ENCODE results near the gene SLC7A6OS.

Gene SLC7A6OS

DNA sequence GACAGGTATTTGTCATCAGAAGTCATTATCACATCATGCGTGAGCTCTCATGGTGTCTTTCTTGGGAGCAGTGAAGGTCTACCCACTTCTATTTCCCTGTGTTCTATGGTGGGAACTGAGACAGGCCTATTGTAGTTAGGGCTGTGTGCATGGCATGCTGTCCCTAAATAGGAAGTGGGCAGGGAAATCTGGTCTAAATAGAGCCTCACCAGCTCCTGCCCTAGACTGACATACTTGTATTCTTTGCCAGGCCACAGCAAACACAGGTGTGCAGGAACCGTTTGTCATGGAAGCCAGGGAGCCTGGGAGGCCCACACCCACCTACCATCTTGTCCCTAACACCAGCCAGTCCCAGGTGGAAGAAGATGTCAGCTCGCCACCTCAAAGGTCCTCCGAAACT lies 36.3 kb downstream of the SLC7A6OS start:
- TF ChIP-seq, protein P1, sequence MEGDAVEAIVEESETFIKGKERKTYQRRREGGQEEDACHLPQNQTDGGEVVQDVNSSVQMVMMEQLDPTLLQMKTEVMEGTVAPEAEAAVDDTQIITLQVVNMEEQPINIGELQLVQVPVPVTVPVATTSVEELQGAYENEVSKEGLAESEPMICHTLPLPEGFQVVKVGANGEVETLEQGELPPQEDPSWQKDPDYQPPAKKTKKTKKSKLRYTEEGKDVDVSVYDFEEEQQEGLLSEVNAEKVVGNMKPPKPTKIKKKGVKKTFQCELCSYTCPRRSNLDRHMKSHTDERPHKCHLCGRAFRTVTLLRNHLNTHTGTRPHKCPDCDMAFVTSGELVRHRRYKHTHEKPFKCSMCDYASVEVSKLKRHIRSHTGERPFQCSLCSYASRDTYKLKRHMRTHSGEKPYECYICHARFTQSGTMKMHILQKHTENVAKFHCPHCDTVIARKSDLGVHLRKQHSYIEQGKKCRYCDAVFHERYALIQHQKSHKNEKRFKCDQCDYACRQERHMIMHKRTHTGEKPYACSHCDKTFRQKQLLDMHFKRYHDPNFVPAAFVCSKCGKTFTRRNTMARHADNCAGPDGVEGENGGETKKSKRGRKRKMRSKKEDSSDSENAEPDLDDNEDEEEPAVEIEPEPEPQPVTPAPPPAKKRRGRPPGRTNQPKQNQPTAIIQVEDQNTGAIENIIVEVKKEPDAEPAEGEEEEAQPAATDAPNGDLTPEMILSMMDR (IDR thresholded peaks at IDR 0.05; ENCODE audit: low read depth, low read length) = no peak
- no peak overlapping the region for H3K4me3 ChIP-seq (ENCODE audit: low read depth, low read length)
- DNase-seq (ENCODE audit: low read depth, low spot score) = no peak
- in situ Hi-C loops (cut with HindIII; ENCODE audit: low sequenced_read_pairs) = no loop called here

DNA sequence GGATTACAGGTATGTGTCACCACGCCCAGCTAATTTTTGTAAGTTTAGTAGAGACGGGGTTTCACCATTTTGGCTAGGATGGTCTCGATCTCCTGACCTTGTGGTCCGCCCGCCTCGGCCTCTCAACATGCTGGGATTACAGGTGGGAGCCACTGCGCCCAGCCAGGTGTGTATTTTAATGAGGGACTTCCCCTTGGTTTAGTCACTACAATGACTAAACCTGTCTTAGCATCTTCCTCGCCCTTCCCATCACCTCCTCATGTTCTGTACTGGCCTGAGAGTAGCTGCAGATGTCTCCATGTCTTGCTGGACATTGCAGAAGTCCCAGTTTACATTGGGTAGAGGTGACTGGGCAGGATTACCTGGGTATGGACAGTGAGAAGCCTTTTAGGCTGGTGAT lies 36.9 kb downstream of the SLC7A6OS start:
- DNase-seq (ENCODE audit: low read depth, low spot score) = no peak
- TF ChIP-seq, protein P1 (IDR thresholded peaks at IDR 0.05; ENCODE audit: low read depth, low read length) = no peak
- in situ Hi-C loops (cut with HindIII; ENCODE audit: low sequenced_read_pairs) = no loop called here
- H3K4me3 ChIP-seq (ENCODE audit: low read depth, low read length) = no peak overlapping the region

DNA sequence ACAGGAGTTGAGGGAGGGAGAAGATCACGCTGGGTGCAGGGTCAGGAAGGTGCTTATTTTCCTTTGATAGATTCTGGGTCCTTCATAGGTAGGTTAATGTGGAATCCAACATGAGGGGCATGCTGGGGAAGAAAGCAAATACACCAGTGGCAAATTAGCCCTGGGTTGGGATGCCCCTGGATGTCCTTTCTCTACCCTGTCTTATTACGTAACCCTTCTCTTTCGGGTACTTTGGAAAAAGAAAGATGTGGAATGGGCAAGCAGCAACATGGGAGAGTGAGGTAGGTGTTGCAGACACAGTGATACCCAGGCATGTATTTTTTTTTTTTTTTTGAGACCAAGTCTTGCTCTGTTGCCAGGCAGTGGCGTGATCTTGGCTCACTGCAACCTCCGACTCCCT lies 37.3 kb downstream of the SLC7A6OS start:
- TF ChIP-seq, protein P1 (IDR thresholded peaks at IDR 0.05; ENCODE audit: low read depth, low read length) = no peak
- in situ Hi-C loops (cut with HindIII; ENCODE audit: low sequenced_read_pairs) = no loop called here
- no peak for DNase-seq (ENCODE audit: low read depth, low spot score)
- H3K4me3 ChIP-seq (ENCODE audit: low read depth, low read length) = no peak overlapping the region

DNA sequence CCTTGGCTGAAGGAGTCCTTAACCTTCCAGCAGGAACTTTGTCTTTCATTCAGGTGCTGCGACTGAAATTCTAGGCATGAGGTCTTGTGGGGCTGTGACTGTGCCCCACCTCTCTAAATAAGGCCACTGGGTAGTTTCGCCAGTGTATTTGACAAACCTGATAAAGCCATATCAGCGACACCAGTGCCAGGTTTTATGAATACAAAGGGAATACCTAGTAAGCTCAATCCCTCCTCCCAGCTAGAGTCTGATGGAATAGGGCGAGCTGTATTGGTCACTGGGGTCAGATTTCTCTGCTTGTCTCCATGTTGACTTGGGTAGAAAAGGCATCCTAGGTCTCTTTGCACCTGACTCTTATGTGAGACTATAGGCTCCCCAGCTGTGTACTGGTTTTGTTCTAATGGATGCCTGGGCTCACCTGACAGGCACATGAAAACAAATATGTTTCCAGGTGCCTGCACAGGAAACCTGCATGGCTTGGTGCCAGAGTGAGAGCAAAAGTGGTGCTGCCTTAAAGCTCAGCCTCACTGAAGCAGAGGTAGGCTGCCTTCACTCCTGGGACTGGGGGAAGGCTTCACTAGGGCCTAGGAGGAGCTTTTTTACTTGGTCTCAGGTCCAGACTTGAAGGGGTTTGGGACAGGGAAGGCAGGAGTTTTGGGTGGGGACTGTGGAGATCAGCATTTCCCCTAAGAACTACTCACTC lies 38.1 kb downstream of the SLC7A6OS start:
- in situ Hi-C loops (cut with HindIII; ENCODE audit: low sequenced_read_pairs) = no loop called here
- no peak for DNase-seq (ENCODE audit: low read depth, low spot score)
- TF ChIP-seq, protein P1 (IDR thresholded peaks at IDR 0.05; ENCODE audit: low read depth, low read length) = no peak
- H3K4me3 ChIP-seq (ENCODE audit: low read depth, low read length) = no peak overlapping the region

DNA sequence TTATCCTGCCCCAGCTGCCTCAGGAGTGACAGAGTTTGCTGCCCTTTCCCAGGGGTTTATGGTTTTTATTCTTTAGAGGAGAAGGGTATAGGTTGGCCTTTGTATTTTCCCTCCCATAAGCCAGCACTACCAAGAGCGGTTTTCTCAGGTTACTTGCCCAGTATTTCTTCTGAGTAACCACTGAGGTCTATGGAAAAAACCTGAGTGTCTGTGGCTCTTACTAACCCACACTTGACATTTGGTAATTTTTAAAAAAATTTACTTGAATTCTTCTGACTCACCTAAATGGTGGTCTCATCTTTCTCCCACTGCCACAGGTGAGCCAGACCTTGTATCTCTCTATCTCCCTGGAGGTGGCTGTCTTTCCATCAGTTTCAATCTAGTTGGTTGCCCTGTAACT lies 40.4 kb downstream of the SLC7A6OS start:
- TF ChIP-seq, protein P1 (IDR thresholded peaks at IDR 0.05; ENCODE audit: low read depth, low read length) = no peak
- no peak for DNase-seq (ENCODE audit: low read depth, low spot score)
- no peak overlapping the region for H3K4me3 ChIP-seq (ENCODE audit: low read depth, low read length)
- in situ Hi-C loops (cut with HindIII; ENCODE audit: low sequenced_read_pairs) = no loop called here

DNA sequence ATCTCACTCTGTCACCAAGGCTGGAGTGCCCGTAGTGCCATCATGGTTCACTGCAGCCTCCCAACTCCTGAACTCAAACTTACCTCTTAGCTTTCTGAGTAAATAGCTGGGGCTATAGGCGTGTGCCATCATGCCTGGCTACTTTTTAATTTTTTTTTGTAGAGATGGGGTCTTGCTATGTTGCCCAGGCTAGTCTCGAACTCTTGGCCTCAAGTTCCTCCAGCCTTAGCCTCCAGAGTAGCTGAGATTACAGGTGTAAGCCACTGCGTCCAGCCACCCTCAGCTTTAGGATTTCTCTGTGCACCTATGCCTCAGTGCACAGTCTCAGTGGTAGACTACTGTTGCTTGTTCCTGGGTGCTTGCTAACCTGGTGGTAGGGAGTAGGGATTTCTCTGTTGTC lies 41.0 kb downstream of the SLC7A6OS start:
- in situ Hi-C loops (cut with HindIII; ENCODE audit: low sequenced_read_pairs) = no loop called here
- no peak for DNase-seq (ENCODE audit: low read depth, low spot score)
- no peak overlapping the region for H3K4me3 ChIP-seq (ENCODE audit: low read depth, low read length)
- TF ChIP-seq, protein P1 (IDR thresholded peaks at IDR 0.05; ENCODE audit: low read depth, low read length) = no peak
